Omental fat pad (tissue), 4 donors: Measurements from ENCODE around the gene PATL2. TPM values are rescaled to one million over a fixed set of nuclear protein-coding genes. Genes with fewer than 3 reads are reported as not detected.

Source experiments
- ATAC-seq: fragments of 150-250 bp; one replicate; pipeline ENCODE4 v1.9.1; 2016; ENCODE audit warnings: mild to moderate bottlenecking, moderate library complexity; ENCODE audit not compliant: low FRiP score
- DNase-seq: peaks from one replicate; pipeline ENCODE4 v3.0.0-alpha.2; 2019; ENCODE audit warnings: low spot score
- CTCF ChIP-seq, 3 donors: fragments of 450-650 bp; IDR thresholded peaks; one replicate each; pipeline ENCODE4 v1.5.1; 2016 to 2017; ENCODE audit warnings: antibody characterized with exemption in 3 of 3, mild to moderate bottlenecking in 3 of 3, moderate library complexity in 2 of 3
- total RNA-seq, 4 donors: library from RNA; depleted of rRNA; stranded (reverse); fragments of >200 nt; gene quantifications; one replicate each; pipeline ENCODE4 v1.1.0, GENCODE V29; 2016

Gene PATL2
- total RNA-seq, 4 donors from 2014 or later = 1.0 to 5.4 (median 2.1) TPM

GRCh38 chr15:44663410-44664308 is 47.5 kb downstream of the PATL2 start, which contains the start of gene SPG11:
Gene SPG11, minus strand, starts transcription at chr15:44663662. Its CDS starts 15 bp downstream, at chr15:44663647.
- TF ChIP-seq CTCF (IDR thresholded peaks at IDR 0.05) = peak in 2 of 3 donors; percentile 71 to 92
- DNase-seq = peak; percentile 95
- ATAC-seq = peak; percentile 99

DNA sequence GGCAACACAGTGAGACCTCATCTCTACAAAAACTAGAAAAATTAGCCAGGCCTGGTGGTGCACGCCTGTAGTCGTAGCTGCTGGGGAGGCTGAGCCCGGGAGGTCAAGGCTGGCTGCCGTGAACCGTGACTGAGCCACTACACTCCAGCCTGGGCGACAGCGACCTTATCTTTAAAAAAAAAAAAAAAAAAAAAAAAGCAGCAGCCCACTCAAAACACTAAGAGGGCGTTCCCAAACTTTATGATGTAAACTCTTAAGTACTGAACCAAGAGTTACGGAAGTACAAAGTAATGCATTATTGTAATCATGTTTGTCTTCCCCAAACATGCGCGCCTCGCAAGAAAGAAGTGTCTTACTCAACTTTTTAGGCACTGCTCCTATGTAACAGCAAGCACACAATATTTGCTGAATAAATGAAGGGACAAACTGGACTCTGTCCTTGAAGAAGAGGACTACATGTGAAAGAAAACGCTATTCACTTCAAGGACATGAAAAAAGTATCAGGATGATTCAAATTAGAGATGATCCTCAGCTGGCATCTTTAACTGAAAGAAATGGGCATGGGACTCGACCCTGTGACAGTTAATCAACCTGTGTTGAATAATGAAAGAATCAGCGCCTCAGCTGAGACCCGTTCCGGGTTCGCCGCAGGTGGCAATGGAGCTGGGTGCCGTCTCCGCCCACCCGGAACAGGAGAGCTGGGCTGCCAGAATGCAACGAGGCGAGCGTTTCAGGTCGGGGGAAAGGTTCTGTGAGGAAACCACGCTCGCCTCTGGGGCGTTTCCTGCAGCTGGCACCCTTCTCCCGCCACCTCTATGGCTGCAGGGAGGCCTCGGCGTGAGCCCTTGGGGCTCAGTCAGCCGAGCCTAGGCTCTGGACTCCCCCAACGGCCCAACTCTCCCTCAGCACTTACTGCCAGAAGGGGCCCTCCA is 48.4 kb downstream of the PATL2 start:
- ATAC-seq = peak; percentile 67
- no peak for TF ChIP-seq CTCF (IDR thresholded peaks at IDR 0.05)
- DNase-seq = peak; percentile 56

GRCh38 chr15:44661576-44661975 is 49.5 kb downstream of the PATL2 start:
- no peak for TF ChIP-seq CTCF (IDR thresholded peaks at IDR 0.05)
- no peak for DNase-seq

GRCh38 chr15:44659056-44659455 is 52.1 kb downstream of the PATL2 start:
- DNase-seq (no peak), ATAC-seq (no peak)
- TF ChIP-seq CTCF (IDR thresholded peaks at IDR 0.05) = no peak

More at GRCh38 chr15:44661576-44661975, 49.5 kb downstream of the PATL2 start:
- no peak for ATAC-seq

DNA sequence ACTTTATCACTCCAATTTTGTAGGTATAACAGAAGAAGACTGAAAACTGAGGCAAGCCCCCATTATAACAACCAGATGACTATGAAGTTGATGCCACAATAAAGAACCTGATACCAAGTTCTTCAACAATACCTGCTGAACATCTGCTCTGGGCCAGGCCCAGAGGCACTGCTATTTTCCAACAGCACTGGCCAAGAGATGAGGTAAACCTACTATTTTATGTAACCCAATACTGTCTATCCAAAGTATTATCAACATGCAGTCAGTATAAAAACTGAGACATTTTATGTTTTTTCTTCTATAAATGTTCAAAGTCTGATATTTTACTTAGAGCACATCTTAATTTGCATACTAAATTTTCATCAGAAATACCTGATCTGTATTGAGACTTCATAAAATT is 53.7 kb downstream of the PATL2 start:
- TF ChIP-seq CTCF (IDR thresholded peaks at IDR 0.05) = no peak
- ATAC-seq = no peak

GRCh38 chr15:44656913-44657312 is 54.2 kb downstream of the PATL2 start:
- TF ChIP-seq CTCF (IDR thresholded peaks at IDR 0.05) = no peak
- DNase-seq = no peak
- ATAC-seq = no peak

More for the DNA sequence above, 53.7 kb downstream of the PATL2 start:
- no peak for DNase-seq
